MM.1S (cell line): Measurements from ENCODE around the gene TNFRSF1A.

Source experiments
- CTCF ChIP-seq: fragments of 300-600 bp; sonication (generic); IDR thresholded peaks from 2 replicates; pipeline ENCODE4 v1.5.1; 2016; ENCODE audit warnings: antibody characterized with exemption, low read length, mixed read lengths
- EZH2phosphoT487 ChIP-seq: fragments of 300-600 bp; sonication (generic); IDR thresholded peaks from 2 replicates; pipeline ENCODE4 v1.6.1; 2018; ENCODE audit warnings: antibody characterized with exemption, low read length

GRCh38 chr12:6354495-6355393 is 12.9 kb upstream of the TNFRSF1A start:
- no peak for TF ChIP-seq CTCF
- no peak for TF ChIP-seq EZH2phosphoT487
